ENCODE measurements around the gene SNRPA1. TPM values are rescaled to one million over a fixed set of nuclear protein-coding genes. Genes with fewer than 3 reads are reported as not detected.

The SNRPA1 gene
- total and polyA plus RNA-seq, 2 donors (not counting 3 experiments of a cell fraction or from before 2014, with no cell fraction given), result 68.5 to 82.7 TPM

GRCh38 chr15:101327147-101327740 is 32.2 kb upstream of the SNRPA1 start:
- no peak for TF ChIP-seq FOS (IDR thresholded peaks at IDR 0.05; ENCODE audit: borderline replicate concordance, insufficient read depth, low read length)
- no peak for TF ChIP-seq POLR2AphosphoS5 (IDR thresholded peaks at IDR 0.05; ENCODE audit: insufficient read depth, low read depth, low read length)
- DNase-seq (ENCODE audit: low read depth, low spot score), result no peak
- H3K9me3 ChIP-seq (replicated peaks; ENCODE audit: control insufficient read depth, insufficient read depth, low read length), result no peaks in the 10 kb centered on the region
- no peaks in the 10 kb centered on the region for H3K79me2 ChIP-seq (ENCODE audit: control insufficient read depth, insufficient read depth, low read length)
- H3K4me1 ChIP-seq (ENCODE audit: control insufficient read depth, extremely low read depth, insufficient read depth, low read length), result no peaks in the 10 kb centered on the region
- BruUV-seq (replicated peaks), result no TSS peak
- no peaks in the 10 kb centered on the region for H4K20me1 ChIP-seq (replicated peaks; ENCODE audit: control insufficient read depth, extremely low read depth, insufficient read depth, low read length)
- CTCF ChIA-PET, result no interaction called here
- dilution Hi-C loops (cut with MboI; ENCODE audit: extremely low pct_ligation_motif_present, low sequenced_read_pairs) (no loop called here), intact Hi-C loops (cut with micrococcal nuclease) (no loop called here)
- no peak overlapping the region for H3K4me2 ChIP-seq (ENCODE audit: insufficient read depth, low read length)
- H3K9me1 ChIP-seq (replicated peaks; ENCODE audit: control insufficient read depth, extremely low read depth, insufficient read depth, low read length), result no peaks in the 10 kb centered on the region
- POLR2A ChIA-PET, result no interaction called here
- no peak overlapping the region for H3K27ac ChIP-seq (ENCODE audit: insufficient read depth, low read depth, low read length)
- no peaks in the 10 kb centered on the region for H3K36me3 ChIP-seq (ENCODE audit: control insufficient read depth in 2 of 2, extremely low read depth in 1 of 2, insufficient read depth in 2 of 2, low read length in 2 of 2)
- H3K27me3 ChIP-seq (ENCODE audit: control insufficient read depth in 2 of 2, insufficient read depth in 2 of 2, low read length in 2 of 2), result no peaks in the 10 kb centered on the region
- no peak for FAIRE-seq
- H3K4me3 ChIP-seq (replicated peaks in 1 of 3; ENCODE audit: insufficient read depth in 1 of 3, low read depth in 1 of 3, low read length in 3 of 3), result no peak overlapping the region
- no peak overlapping the region for H2AFZ ChIP-seq (ENCODE audit: low read depth, low read length)
- H3K9ac ChIP-seq (replicated peaks; ENCODE audit: extremely low read depth, insufficient read depth, low read length), result no peak overlapping the region

DNA sequence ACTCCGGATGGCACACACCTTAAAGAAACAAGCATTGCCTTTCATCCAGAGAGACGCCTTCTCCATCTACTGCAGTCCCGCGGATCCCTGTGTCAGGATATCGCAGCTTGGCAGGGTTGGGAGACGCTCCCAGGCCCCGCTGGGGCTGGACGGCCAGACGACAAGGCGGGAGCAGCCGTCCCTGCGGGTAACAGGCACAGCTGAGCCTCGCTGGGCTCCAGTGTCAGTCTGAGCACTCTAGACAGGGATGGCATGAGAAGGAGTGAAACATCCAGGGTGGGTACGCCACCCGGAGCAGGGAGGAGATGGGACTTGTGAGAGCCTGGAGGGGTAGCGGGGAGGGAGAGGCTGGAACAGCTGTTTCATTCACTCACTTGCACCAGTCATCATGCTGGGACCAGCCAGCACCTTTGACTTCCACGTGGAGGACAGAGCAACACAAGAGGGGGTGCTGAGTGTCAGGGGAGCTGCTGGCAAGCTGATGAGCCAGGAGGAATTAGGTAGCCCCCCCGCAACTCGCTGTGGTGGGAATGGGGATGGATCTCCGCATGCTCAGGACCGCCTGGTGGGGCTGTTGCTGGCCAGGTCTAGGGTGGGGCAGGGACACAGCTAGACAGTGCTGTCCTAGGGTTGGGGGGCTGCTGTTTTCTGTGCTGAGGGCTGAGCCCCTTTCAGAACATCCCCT is 31.6 kb upstream of the SNRPA1 start:
- H3K4me1 ChIP-seq (ENCODE audit: control insufficient read depth, extremely low read depth, insufficient read depth, low read length), result no peaks in the 10 kb centered on the region
- H3K27me3 ChIP-seq (ENCODE audit: control insufficient read depth in 2 of 2, insufficient read depth in 2 of 2, low read length in 2 of 2), result no peaks in the 10 kb centered on the region
- intact Hi-C loops (cut with micrococcal nuclease), result no loop called here
- no peak overlapping the region for H2AFZ ChIP-seq (ENCODE audit: low read depth, low read length)
- no peaks in the 10 kb centered on the region for H4K20me1 ChIP-seq (replicated peaks; ENCODE audit: control insufficient read depth, extremely low read depth, insufficient read depth, low read length)
- H3K4me2 ChIP-seq (ENCODE audit: insufficient read depth, low read length), result no peak overlapping the region
- no peaks in the 10 kb centered on the region for H3K79me2 ChIP-seq (ENCODE audit: control insufficient read depth, insufficient read depth, low read length)
- ChIA-PET POLR2A (no interaction called here), CTCF (no interaction called here)
- BruUV-seq (replicated peaks), result no TSS peak
- H3K4me3 ChIP-seq (replicated peaks in 1 of 3; ENCODE audit: insufficient read depth in 1 of 3, low read depth in 1 of 3, low read length in 3 of 3), result no peak overlapping the region
- FAIRE-seq (no peak), DNase-seq (ENCODE audit: low read depth, low spot score) (no peak)
- H3K9me1 ChIP-seq (replicated peaks; ENCODE audit: control insufficient read depth, extremely low read depth, insufficient read depth, low read length), result no peaks in the 10 kb centered on the region
- H3K9me3 ChIP-seq (replicated peaks; ENCODE audit: control insufficient read depth, insufficient read depth, low read length), result no peaks in the 10 kb centered on the region
- dilution Hi-C loops (cut with MboI; ENCODE audit: extremely low pct_ligation_motif_present, low sequenced_read_pairs), result no loop called here
- TF ChIP-seq, protein P1, sequence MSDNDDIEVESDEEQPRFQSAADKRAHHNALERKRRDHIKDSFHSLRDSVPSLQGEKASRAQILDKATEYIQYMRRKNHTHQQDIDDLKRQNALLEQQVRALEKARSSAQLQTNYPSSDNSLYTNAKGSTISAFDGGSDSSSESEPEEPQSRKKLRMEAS (IDR thresholded peaks at IDR 0.05; ENCODE audit: insufficient read depth, insufficient read length), result no peak
- TF ChIP-seq GATA2 (IDR thresholded peaks at IDR 0.05; ENCODE audit: insufficient read depth, insufficient read length, low read depth, low read length) (no peak), EZH2 (IDR thresholded peaks at IDR 0.05; ENCODE audit: borderline replicate concordance, low read depth, low read length, severe bottlenecking) (no peak)
- no peak overlapping the region for H3K27ac ChIP-seq (ENCODE audit: insufficient read depth, low read depth, low read length)
- H3K36me3 ChIP-seq (ENCODE audit: control insufficient read depth in 2 of 2, extremely low read depth in 1 of 2, insufficient read depth in 2 of 2, low read length in 2 of 2), result no peaks in the 10 kb centered on the region
- no peak overlapping the region for H3K9ac ChIP-seq (replicated peaks; ENCODE audit: extremely low read depth, insufficient read depth, low read length)

Measured in endothelial cell of umbilical vein (primary cell).